ENCODE results near the gene HERPUD2.

HERPUD2 gene

DNA sequence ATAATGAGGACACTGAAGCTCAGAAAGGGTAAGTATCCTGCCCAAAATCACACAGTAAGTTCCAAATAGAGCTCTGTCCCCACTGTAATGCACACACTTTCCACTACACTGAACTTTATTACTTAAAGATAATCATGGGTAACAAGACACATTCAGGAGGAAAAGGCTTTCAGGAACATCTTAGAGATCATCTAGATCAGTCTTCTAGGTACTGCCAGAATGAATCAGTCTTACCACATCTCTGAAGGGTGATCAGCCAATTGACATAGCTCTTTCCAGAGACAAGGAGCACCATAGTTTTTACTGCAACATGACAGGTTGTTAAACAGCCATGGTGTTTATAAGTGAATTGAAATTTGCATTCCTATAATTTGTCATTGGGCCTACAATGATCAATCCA, 5.4 kb upstream of the HERPUD2 start:
- no peak for TF ChIP-seq CTCF (IDR thresholded peaks at IDR 0.05)

DNA sequence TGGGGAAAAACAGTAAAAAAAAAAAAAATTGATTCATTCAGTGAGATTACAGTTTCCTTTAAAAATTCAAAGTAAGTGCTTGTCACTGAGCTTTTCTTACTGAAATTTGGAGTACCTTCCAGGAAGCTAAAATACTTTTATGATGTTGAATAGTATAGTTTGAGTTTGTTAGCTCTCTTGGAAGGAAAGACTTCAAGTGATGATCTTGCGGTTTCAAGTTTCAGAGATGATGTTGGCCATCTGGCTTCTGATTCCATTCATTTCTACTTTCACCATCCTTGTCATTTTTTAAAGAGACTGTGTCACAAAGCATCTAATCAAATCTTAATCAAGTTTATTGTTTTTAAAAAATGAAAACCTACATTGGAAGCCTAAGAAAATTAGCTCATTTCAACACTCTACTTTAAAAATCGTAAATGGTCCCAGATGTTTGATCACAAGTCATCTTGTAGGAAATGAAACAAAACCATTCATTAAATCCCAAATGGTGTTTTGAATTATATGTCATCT, 4.9 kb upstream of the HERPUD2 start:
- no peak for TF ChIP-seq CTCF (IDR thresholded peaks at IDR 0.05)

- TF ChIP-seq CTCF (IDR thresholded peaks at IDR 0.05): no peak
Observed at GRCh38 chr7:35697414-35698175, 2.7 kb upstream of the HERPUD2 start.

GRCh38 chr7:35695987-35696386, 1.1 kb upstream of the HERPUD2 start:
- TF ChIP-seq CTCF (IDR thresholded peaks at IDR 0.05): no peak

DNA sequence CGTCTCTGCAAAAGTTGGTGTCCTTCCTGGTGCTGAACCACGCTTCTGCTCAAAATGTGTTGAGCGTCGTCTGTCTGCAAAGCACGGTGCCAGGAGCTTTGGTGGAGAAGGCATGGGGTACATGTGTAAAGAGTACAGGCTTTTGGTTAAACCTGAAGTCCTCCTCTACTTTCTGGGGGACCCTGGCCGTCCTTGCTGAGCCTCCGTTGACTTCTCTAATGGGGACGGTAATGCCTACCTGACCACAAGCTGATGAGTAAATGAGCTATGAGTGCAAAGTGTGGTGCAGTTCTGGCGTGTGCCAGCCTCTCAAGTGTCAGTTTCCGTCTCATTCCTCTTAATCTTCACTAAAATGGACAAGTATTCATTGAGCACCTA, 527 bp upstream of the HERPUD2 start:
- TF ChIP-seq CTCF (IDR thresholded peaks at IDR 0.05): no peak

DNA sequence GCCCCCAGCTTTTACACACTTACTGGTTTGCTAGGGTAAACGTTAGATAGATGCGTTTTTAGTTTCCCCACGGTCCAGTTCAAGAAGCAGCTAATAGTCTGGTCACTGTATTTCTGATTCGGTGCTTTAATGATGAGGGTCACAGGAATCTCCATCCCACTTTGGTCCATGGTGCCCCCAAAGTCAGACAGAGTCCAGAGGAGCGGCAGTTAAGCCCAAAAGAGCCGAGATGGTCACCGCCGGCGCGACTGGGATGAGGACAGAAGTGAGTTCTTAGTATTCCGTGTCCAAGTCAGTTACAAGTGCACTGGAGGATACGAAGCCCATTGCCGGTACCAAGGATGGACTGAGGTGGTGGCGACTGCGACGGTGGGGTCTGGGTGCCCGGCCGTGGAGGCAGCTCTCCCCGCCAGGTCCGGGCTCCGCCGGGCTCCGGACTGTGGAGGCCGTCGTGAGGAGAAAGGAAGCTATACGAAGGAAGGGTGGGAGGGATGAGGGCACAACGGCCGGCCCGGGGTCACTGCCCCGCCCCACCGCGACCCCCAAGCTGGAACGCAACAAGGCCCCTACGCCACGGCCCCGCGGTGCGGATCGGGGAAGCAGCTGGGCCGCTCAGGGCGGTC, 663 bp downstream of the HERPUD2 start:
- TF ChIP-seq CTCF (IDR thresholded peaks at IDR 0.05): no peak

GRCh38 chr7:35691827-35692307, 3.1 kb downstream of the HERPUD2 start:
- TF ChIP-seq CTCF (IDR thresholded peaks at IDR 0.05): no peak

Measured in LNCAP (cell line).